SK-N-MC (cell line): ENCODE data around the gene PDE4B.

Source experiments
- DNase-seq: peaks from one replicate; pipeline ENCODE4 v3.0.0-alpha.2; 2011; ENCODE audit warnings: low read depth, low spot score
- H3K27ac ChIP-seq: fragments of 200-600 bp; sonication (generic); 2 replicates; pipeline ENCODE4 v1.5.1; 2016; ENCODE audit warnings: mixed run types
- H3K36me3 ChIP-seq: fragments of 200-600 bp; sonication (generic); 2 replicates; pipeline ENCODE4 v1.6.1; 2017; ENCODE audit warnings: antibody characterized with exemption, low read length, mixed read lengths; ENCODE audit not compliant: insufficient read depth
- H3K4me3 ChIP-seq: fragments of 200-600 bp; sonication (generic); 2 replicates; pipeline ENCODE4 v1.5.1; 2016
- H3K9ac ChIP-seq: fragments of 200-600 bp; sonication (generic); 2 replicates; pipeline ENCODE4 v1.8.0; 2017; ENCODE audit warnings: mixed run types, mixed read lengths; ENCODE audit not compliant: insufficient read length
- H3K9me3 ChIP-seq: fragments of 200-600 bp; sonication (generic); 2 replicates; pipeline ENCODE4 v1.6.1; 2017; ENCODE audit warnings: low read depth, mild to moderate bottlenecking, antibody characterized with exemption, low read length, moderate library complexity, mixed read lengths
- EZH2 ChIP-seq: fragments of 200-600 bp; sonication (generic); IDR thresholded peaks from one replicate; pipeline ENCODE4 v1.6.1; 2017; ENCODE audit warnings: antibody characterized with exemption
- FOXP2 ChIP-seq: optimal IDR thresholded peaks from 2 replicates; pipeline ENCODE3; 2011; ENCODE audit warnings: mild to moderate bottlenecking, moderate library complexity; ENCODE audit not compliant: insufficient read depth; ENCODE audit errors: extremely low read length, control extremely low read depth
- POLR2AphosphoS5 ChIP-seq: IDR thresholded peaks from 2 replicates; pipeline ENCODE4 v1.6.1; 2012; ENCODE audit warnings: mild to moderate bottlenecking, low read depth, low read length, borderline replicate concordance

The PDE4B gene

GRCh38 chr1:66237722-66238479 lies 445.2 kb downstream of the PDE4B start:
- Histone ChIP-seq H3K27ac (no peak overlapping the region), H3K9me3 (no peaks in the 10 kb centered on the region), H3K9ac (no peak overlapping the region), H3K36me3 (no peaks in the 10 kb centered on the region), H3K4me3 (no peak overlapping the region)
- DNase-seq = no peak
- TF ChIP-seq POLR2AphosphoS5 (no peak), FOXP2 (no peak)

- no peak for DNase-seq
- Histone ChIP-seq H3K9me3 (no peaks in the 10 kb centered on the region), H3K36me3 (no peaks in the 10 kb centered on the region), H3K9ac (no peak overlapping the region), H3K27ac (no peak overlapping the region), H3K4me3 (no peak overlapping the region)
- TF ChIP-seq EZH2 (no peak), FOXP2 (no peak), POLR2AphosphoS5 (no peak)
Observed at GRCh38 chr1:66239834-66240233, 447.1 kb downstream of the PDE4B start.

GRCh38 chr1:66240491-66241484 lies 448.1 kb downstream of the PDE4B start:
- no peak for TF ChIP-seq FOXP2
- TF ChIP-seq EZH2 = no peak
- H3K27ac ChIP-seq = peak overlapping the region; percentile 53

GRCh38 chr1:66242646-66243547 lies 450.2 kb downstream of the PDE4B start:
- DNase-seq = peak; percentile 76
- no peak for TF ChIP-seq FOXP2
- no peak for TF ChIP-seq EZH2
- no peak for TF ChIP-seq POLR2AphosphoS5
- Histone ChIP-seq H3K9ac (no peak overlapping the region), H3K36me3 (no peaks in the 10 kb centered on the region), H3K27ac (peak overlapping the region; percentile 52; the same call in 1 of the 2 replicates), H3K4me3 (no peak overlapping the region), H3K9me3 (no peaks in the 10 kb centered on the region)

More at GRCh38 chr1:66240491-66241484, 448.1 kb downstream of the PDE4B start:
- H3K9me3 ChIP-seq = no peaks in the 10 kb centered on the region
- no peak overlapping the region for H3K9ac ChIP-seq
- no peak for DNase-seq
- no peaks in the 10 kb centered on the region for H3K36me3 ChIP-seq
- H3K4me3 ChIP-seq = 0 out of 2 replicates have a peak overlapping the region, but pooled peaks have one; percentile 2

GRCh38 chr1:66243548-66244130 lies 450.9 kb downstream of the PDE4B start:
- no peak for TF ChIP-seq EZH2
- TF ChIP-seq FOXP2 = no peak
- no peak for TF ChIP-seq POLR2AphosphoS5
- no peaks in the 10 kb centered on the region for H3K36me3 ChIP-seq
- DNase-seq = no peak
- H3K27ac ChIP-seq = peak overlapping the region; percentile 65
- H3K9me3 ChIP-seq = no peaks in the 10 kb centered on the region
- peak overlapping the region; percentile 26; the same call in 1 of the 2 replicates for H3K4me3 ChIP-seq
- no peak overlapping the region for H3K9ac ChIP-seq

- no peaks in the 10 kb centered on the region for H3K9me3 ChIP-seq
- H3K4me3 ChIP-seq = peak overlapping the region; percentile 23; the same call in 1 of the 2 replicates
- TF ChIP-seq FOXP2 (no peak), EZH2 (no peak), POLR2AphosphoS5 (no peak)
- no peak for DNase-seq
- no peaks in the 10 kb centered on the region for H3K36me3 ChIP-seq
- peak overlapping the region; percentile 37 for H3K27ac ChIP-seq
- H3K9ac ChIP-seq = peak overlapping the region; percentile 34
Observed at GRCh38 chr1:66244429-66244828, 451.7 kb downstream of the PDE4B start.

- H3K9me3 ChIP-seq = no peaks in the 10 kb centered on the region
- no peak for DNase-seq
- H3K36me3 ChIP-seq = no peaks in the 10 kb centered on the region
- H3K4me3 ChIP-seq = no peak overlapping the region
- peak overlapping the region; percentile 91 for H3K27ac ChIP-seq
- no peak for TF ChIP-seq FOXP2
- no peak for TF ChIP-seq EZH2
- no peak for TF ChIP-seq POLR2AphosphoS5
- H3K9ac ChIP-seq = no peak overlapping the region
Observed at GRCh38 chr1:66245691-66246090, 453.0 kb downstream of the PDE4B start.
